Measurements from ENCODE around the gene PIM1.
A peak's percentile ranks its signal among the peaks of the same experiment; 100 is the strongest.

Gene PIM1

DNA sequence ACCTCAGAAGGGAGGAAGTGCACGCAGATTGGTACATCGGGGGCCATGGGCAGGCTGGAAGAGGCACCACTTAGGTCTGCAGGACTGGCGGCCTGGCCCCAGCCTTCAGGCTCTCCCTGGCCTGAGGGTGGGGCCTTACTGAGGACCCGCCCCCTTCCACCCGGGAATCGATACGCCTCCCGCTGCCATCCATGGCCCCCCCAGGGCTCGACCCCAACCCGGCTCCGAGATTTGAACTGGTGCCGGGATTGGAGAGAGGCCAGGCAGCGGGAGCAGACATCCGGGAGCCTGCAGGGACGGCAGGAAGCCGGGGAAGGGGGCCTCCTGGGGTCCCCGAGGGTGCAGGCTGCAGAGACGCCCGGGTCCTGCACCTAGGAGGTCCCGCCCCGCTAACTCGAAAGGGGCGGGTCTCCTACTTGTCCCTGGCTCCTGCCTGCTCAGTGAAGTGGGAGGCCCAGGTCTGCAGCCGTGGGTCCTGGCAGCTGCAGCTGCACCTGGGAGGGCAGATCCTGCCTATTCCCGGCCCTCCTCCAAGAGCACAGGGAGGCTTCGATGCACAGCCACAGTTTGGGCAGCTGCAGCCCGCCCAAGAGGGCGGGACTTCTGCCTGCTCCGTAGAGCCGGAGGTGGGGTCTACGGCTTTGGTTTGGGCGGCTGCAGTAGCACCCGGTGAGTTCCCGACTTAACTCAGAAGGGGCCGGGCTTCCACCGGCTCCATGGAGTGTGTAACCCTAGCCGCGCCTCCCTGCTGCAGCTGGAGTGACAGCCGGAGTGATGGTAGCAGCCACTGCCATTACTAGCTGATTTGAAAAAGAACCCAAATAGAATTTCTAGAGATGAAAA is 52.4 kb downstream of the PIM1 start:
- Histone ChIP-seq H3K27ac (peak overlapping the region in 1 of 2 donors; percentile 39), H3K4me3 (peak overlapping the region; percentile 72)
- TF ChIP-seq, protein P1, sequence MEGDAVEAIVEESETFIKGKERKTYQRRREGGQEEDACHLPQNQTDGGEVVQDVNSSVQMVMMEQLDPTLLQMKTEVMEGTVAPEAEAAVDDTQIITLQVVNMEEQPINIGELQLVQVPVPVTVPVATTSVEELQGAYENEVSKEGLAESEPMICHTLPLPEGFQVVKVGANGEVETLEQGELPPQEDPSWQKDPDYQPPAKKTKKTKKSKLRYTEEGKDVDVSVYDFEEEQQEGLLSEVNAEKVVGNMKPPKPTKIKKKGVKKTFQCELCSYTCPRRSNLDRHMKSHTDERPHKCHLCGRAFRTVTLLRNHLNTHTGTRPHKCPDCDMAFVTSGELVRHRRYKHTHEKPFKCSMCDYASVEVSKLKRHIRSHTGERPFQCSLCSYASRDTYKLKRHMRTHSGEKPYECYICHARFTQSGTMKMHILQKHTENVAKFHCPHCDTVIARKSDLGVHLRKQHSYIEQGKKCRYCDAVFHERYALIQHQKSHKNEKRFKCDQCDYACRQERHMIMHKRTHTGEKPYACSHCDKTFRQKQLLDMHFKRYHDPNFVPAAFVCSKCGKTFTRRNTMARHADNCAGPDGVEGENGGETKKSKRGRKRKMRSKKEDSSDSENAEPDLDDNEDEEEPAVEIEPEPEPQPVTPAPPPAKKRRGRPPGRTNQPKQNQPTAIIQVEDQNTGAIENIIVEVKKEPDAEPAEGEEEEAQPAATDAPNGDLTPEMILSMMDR (IDR thresholded peaks at IDR 0.05): no peak
- peak; percentile 84 for DNase-seq (ENCODE audit: low spot score)

DNA sequence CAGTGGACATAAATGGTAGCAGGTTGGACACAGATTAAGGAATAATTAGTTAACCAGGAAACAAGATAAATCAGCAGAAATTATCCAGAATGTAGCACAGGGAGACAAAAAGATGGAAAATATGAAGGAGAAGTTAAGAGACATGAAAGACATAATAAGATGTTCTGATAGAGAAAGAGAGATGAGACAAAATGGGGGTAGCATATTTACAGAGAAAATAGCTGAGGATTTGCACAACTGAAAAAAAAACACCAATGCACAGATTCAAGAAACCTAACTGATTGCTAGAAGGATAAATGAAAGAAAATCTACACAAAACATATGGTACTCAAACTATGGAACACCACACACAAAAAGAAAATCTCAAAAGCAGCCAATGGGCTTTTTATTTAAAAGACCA is 53.0 kb downstream of the PIM1 start:
- H3K27ac ChIP-seq: no peak overlapping the region
- H3K4me3 ChIP-seq: peak overlapping the region; percentile 72
- TF ChIP-seq, protein P1 (IDR thresholded peaks at IDR 0.05): no peak
- no peak for DNase-seq (ENCODE audit: low spot score)

Data from coronary artery (tissue), 2 donors.